Measurements from ENCODE around the gene PRR5.

The PRR5 gene

GRCh38 chr22:44693756-44694155 is 8.2 kb upstream of the PRR5 start:
- DNase-seq = no peak

- DNase-seq = peak; percentile 82
Measured at GRCh38 chr22:44697423-44698141, 4.4 kb upstream of the PRR5 start.

DNA sequence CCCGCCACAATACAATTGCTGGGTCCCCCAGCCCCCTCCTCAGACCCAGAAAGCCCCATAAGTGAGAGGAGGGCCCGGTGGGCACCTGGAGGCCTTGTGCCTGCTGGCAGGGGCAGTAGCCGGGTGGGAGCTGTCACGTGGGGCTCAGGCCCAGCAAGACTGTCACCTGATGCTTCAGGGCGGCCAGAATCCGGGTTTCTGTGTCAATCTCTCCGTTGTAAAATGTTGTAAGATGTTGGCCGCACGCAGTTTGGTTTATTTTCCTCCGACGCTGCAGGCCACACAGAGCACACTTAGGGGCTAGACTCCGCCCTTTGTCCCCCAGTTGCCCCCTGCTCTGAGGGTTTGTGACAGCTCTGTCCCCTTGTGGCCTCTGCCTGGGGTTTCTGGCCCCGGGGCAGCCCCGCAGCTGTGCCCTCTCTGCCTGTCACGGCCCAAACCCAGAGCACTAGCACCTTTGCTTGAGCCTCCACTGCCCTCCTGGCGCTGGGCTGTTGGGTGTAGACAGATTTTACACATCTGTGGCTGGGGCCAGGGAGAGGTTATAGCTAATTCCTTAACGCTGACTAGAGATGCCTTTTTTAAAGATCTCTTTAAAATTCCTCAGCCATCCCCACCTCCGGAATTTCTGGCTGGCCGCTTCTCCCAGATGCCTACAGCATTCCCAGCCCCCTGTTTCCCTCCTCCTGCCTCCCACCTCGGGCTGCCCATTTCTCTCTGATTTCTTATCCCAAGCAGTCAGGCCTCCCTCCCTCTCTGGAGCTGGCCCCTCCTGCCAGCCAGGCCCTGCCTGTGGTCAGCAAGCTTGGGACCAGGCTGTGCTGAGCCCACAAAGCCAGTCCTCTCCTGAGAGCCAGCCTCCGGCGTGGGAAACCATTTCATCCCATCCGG is 3.2 kb upstream of the PRR5 start:
- no peak for DNase-seq

- no peak for DNase-seq
Measured at GRCh38 chr22:44700456-44700855, 1.5 kb upstream of the PRR5 start.

DNA sequence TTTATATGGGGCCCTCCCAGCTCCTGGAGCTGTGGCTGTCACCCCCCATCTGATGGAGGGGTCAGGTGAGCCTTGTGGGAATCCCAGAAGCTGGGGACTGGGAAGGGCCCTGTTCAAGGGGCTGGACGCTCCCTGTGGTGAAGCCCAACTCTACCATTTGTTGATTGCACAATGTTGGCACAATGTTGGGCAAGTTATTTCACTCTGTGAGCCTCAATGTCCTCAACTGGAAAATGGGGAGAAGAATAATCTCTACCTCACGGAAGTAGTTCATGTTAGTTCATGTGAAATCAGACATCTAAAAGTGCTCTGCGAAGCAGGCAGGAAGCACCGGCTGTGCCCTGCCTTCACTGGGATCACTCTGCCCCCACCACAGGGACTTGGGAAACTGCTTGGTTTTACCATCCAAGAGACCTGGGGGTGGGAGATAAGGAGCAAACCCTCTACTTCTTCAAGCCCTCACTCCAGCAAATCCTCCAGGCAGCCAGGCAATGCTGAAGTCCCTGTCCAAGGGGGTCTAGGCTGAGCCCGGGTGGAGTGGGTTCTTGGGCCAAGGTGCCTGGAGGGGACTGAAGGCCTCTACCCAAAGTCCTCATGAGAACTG is 715 bp upstream of the PRR5 start:
- no peak for DNase-seq

DNA sequence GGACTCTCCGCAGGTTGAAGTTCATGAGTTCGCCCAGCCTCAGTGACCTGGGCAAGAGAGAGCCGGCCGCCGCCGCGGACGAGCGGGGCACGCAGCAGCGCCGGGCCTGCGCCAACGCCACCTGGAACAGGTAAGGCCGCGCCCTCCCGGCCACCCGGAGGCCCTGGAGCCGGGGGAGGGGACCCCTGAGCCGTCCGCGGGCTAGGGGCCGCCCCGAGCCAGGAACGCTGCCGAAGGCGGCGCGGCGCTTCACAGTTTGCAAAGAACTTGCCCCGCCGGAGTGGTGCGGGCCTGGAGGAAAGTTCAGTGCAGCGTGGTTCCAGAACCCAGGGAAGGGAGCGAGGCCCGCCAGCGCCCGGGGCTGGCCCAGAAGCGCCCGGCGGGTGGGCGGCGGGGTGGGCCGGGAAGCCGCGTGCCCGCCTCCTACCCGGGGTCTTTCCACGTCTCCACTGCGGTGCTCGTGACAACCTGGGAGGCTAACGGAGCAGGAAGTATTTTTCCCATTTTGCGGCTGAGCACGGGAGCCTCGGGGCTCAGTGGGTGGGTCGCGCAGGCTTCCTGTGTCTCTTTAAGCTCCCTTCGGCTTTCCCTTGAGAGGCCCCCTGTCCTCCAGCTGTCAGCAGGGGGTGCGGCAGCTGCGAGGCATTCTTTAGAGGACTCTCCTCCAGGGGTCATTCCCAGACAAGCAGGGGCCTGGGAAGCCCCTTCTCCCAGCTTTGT is 635 bp downstream of the PRR5 start:
- no peak for DNase-seq

GRCh38 chr22:44703255-44703870 is 1.4 kb downstream of the PRR5 start:
- no peak for DNase-seq

- no peak for DNase-seq
Measured at GRCh38 chr22:44704159-44705021, 2.4 kb downstream of the PRR5 start.

GRCh38 chr22:44705022-44705297 is 3.0 kb downstream of the PRR5 start:
- DNase-seq = no peak

- no peak for DNase-seq
Measured at GRCh38 chr22:44706488-44706887, 4.5 kb downstream of the PRR5 start.

GRCh38 chr22:44707178-44707577 is 5.2 kb downstream of the PRR5 start:
- no peak for DNase-seq

GRCh38 chr22:44707752-44708151 is 5.7 kb downstream of the PRR5 start:
- no peak for DNase-seq

DNA sequence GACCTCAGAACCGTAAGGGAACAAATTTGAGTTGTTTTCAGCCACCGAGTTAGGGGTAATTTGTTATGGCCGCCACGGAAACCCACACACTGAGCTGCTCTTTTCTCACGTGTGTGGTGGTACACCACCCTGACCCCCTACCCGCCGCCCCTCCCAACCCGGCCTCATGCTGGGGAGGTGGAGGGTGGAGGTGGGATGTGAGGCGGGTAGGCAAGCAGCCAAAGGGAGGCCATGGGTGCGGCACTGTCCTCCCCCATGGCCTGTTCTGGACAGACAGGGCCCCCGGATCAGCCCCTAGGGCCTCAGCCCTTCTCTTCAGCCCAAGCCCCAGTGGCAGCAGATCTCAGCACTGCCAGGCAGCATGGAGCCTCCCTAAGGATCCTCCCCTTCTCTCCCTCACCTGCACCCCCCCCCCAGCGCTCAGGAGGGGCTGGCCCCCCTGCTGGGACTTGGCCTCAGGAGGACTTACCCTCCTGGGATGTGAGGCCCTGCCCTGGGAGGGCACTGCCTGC is 7.9 kb downstream of the PRR5 start:
- DNase-seq = no peak

- no peak for DNase-seq
Measured at GRCh38 chr22:44710474-44711240, 8.7 kb downstream of the PRR5 start.

- DNase-seq = no peak
Measured at GRCh38 chr22:44711241-44711560, 9.2 kb downstream of the PRR5 start.

- no peak for DNase-seq
Measured at GRCh38 chr22:44711690-44712555, 9.9 kb downstream of the PRR5 start.

- no peak for DNase-seq
Measured at GRCh38 chr22:44712962-44713361, 11.0 kb downstream of the PRR5 start.

GRCh38 chr22:44714703-44715350 is 12.8 kb downstream of the PRR5 start:
- no peak for DNase-seq

DNA sequence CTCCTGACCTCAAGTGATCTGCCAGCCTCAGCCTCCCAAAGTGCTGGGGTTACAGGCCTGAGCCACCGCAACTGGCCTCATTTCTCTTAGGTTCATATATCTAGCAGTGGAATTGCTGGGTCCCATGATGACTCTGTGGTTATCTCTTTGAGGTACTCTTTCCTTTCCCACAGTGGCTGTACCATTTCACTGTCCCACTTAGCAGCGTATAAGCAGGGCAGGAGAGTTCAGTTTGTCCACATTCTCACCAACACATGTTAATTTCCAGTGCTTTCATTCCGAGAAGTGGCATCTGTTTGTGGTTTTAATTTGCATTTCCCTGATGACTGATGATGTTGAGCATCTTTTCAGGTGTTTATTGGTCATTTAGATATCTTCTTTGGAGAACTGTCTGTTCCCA is 16.4 kb downstream of the PRR5 start:
- no peak for DNase-seq

Data from stimulated activated CD4-positive, alpha-beta T cell treated with anti-CD3 and anti-CD28 coated beads, Interleukin-1b, Interleukin-23, amount 100 ng/mL, for 48 hours (primary cell).